Heart left ventricle (tissue), 16 donors: ENCODE results near the gene C3orf52. TPM values are rescaled to one million over a fixed set of nuclear protein-coding genes. Genes with fewer than 3 reads are reported as not detected.

Experiments used
- ATAC-seq, 4 donors: fragments of 200-7000 bp; cut with Tn5 transposase; one replicate each; pipeline ENCODE4 v1.9.1; 2020 to 2022; ENCODE audit warnings: moderate library complexity in 4 of 4, mild to moderate bottlenecking in 3 of 4, moderate number of reproducible peaks in 1 of 4
- DNase-seq, 5 donors: peaks; one replicate each; pipeline ENCODE4 v3.0.0-alpha.2; 2020
- H3K27ac ChIP-seq, 12 donors: fragments of 200-600 bp; sonication (generic) in 4 of 12; one replicate each; pipeline versions ENCODE4 v1.5.0 to v1.8.0; 2016 to 2022; ENCODE audit warnings: mild to moderate bottlenecking in 2 of 12
- H3K27me3 ChIP-seq, 9 donors: fragments of 200-600 bp; sonication (generic) in 2 of 9; one replicate each; pipeline versions ENCODE4 v1.5.1 to v1.8.0; 2016 to 2022; ENCODE audit warnings: mild to moderate bottlenecking in 3 of 9
- H3K36me3 ChIP-seq, 9 donors: fragments of 200-600 bp; sonication (generic) in 2 of 9; one replicate each; pipeline versions ENCODE4 v1.5.0 to v1.8.0; 2018 to 2022; ENCODE audit warnings: mild to moderate bottlenecking in 2 of 9
- H3K4me1 ChIP-seq, 12 donors: fragments of 200-600 bp; sonication (generic) in 4 of 12; one replicate each; pipeline versions ENCODE4 v1.5.0 to v1.8.0; 2016 to 2022; ENCODE audit warnings: mild to moderate bottlenecking in 3 of 12
- H3K4me3 ChIP-seq, 12 donors: fragments of 200-600 bp; sonication (generic) in 4 of 12; one replicate each; pipeline versions ENCODE4 v1.5.0 to v1.8.0; 2017 to 2022; ENCODE audit warnings: mild to moderate bottlenecking in 9 of 12, moderate library complexity in 4 of 12
- H3K9me3 ChIP-seq, 12 donors: fragments of 200-600 bp; sonication (generic) in 4 of 12; one replicate each; pipeline versions ENCODE4 v1.5.0 to v1.8.0; 2016 to 2022; ENCODE audit warnings: mild to moderate bottlenecking in 1 of 12
- POLR2A ChIP-seq, 2 donors: fragments of 450-650 bp; IDR thresholded peaks; one replicate each; pipeline ENCODE4 v1.6.1; 2017; ENCODE audit warnings: antibody characterized with exemption in 2 of 2, mild to moderate bottlenecking in 2 of 2, moderate library complexity in 2 of 2
- WGBS, 4 donors: extraction: QIAGEN DNeasy Blood & Tissue Kit in 2 of 4; methylation state at CpG; one replicate each; pipeline versions ENCODE4 v1.1.5 to v1.1.7; 2013 to 2018; 5-methylcytosine and 5-hydroxymethylcytosine counted together
- intact Hi-C, 10 donors: fragments of 100-400 bp; cut with DNase I; formaldehyde crosslinking; loops; one replicate each; pipeline versions ENCODE4 v1.11.1 to v1.14.2; 2022
- polyA plus RNA-seq, 2 donors: library from polyadenylated mRNA; stranded (reverse); fragments of 200-250 nt; gene quantifications; one replicate each; pipeline ENCODE4 v1.2.3, GENCODE V29; 2013
- total RNA-seq, 9 donors: library from RNA; depleted of rRNA in 2 of 9; stranded (reverse); fragments of >200 nt in 2 of 9; fragmentation: NEBNext Ultra II Directional in 3 of 9; extraction: Animal tissue kit (Norgen Biotek cat#: 25700) in 3 of 9; gene quantifications; one replicate each; pipeline versions ENCODE4 v1.1.0 to v1.2.4, GENCODE V29; 2016 to 2023
- TF ChIP-seq, protein P1 (sequence below), 12 donors: fragments of 200-600 bp; sonication (generic) in 4 of 12; IDR thresholded peaks; one replicate each; pipeline versions ENCODE4 v1.5.0 to v1.8.0; 2018 to 2022; ENCODE audit warnings: antibody characterized with exemption in 12 of 12, mild to moderate bottlenecking in 5 of 12
- donor health status: ischemic (EF 13 %, LVEDD 7.1; RV severe dilation, severe dysfunction).
- donor health status: healthy with polysubstance abuse.
- donor health status: DM: no; HTN: yes; CAD: no.
- donor health status: DM: no; HTN: no; CAD: no.
- donor health status: ischemic (EF 25% LVEDD 6.9; RV normal size, moderate dysfunction).
- donor health status: ischemic (EF 25% LVEDD 5.7; RV mildly dilated, moderate dysfunction).
- donor health status: healthy.
- donor health status: DM: yes; HTN: yes; CAD: no.
- donor health status: ischemic (EF 35%, LVEDD 5.7; RV mildly dilated, moderate dysfunction).
- donor health status: nonischemic (EF 11% LVEDD 7.7; RV severe dilation, severe dysfunction).
- donor health status: DM: yes; HTN: yes; CAD: no.
- donor health status: PGD.
- donor health status: ischemic (EF 29% LVEDD 5.4; RV normal size, mild dysfunction).
- donor health status: nonischemic (EF 23%, LVEDD 6.1; RV moderate dilation, normal function).

C3orf52 gene
- total and polyA plus RNA-seq, 11 donors: 1.4 to 9.6 (median 4.9) TPM

DNA sequence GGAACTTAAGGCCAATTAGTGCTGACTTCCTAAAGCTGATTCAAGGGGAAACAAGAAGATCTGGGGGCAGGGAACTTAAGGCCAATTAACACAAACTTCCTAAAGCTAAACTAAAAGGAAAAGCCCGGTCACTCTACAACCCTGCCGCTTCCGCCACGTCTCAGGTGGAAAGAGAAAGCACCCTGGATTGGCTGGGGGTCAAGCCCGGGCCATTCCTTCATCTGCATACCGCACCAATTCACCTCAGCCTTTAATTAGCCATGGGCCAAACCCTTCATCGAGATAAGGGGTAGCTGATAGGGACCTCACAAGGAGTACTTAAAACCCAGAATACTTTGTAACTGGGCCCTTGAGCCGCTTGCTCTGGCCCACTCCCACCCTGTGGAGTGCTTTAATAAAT lies 37.3 kb upstream of the C3orf52 start:
- TF ChIP-seq, protein P1, sequence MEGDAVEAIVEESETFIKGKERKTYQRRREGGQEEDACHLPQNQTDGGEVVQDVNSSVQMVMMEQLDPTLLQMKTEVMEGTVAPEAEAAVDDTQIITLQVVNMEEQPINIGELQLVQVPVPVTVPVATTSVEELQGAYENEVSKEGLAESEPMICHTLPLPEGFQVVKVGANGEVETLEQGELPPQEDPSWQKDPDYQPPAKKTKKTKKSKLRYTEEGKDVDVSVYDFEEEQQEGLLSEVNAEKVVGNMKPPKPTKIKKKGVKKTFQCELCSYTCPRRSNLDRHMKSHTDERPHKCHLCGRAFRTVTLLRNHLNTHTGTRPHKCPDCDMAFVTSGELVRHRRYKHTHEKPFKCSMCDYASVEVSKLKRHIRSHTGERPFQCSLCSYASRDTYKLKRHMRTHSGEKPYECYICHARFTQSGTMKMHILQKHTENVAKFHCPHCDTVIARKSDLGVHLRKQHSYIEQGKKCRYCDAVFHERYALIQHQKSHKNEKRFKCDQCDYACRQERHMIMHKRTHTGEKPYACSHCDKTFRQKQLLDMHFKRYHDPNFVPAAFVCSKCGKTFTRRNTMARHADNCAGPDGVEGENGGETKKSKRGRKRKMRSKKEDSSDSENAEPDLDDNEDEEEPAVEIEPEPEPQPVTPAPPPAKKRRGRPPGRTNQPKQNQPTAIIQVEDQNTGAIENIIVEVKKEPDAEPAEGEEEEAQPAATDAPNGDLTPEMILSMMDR (IDR thresholded peaks at IDR 0.05): no peak
- TF ChIP-seq POLR2A (IDR thresholded peaks at IDR 0.05): no peak
- Histone ChIP-seq H3K4me3 (no peak overlapping the region), H3K27ac (no peak overlapping the region), H3K36me3 (no peaks in the 10 kb centered on the region), H3K4me1 (peaks cover 0 to 2% (median 0%) of the 10 kb centered on the region in 12 donors), H3K27me3 (peaks cover 0 to 2% (median 0%) of the 10 kb centered on the region in 9 donors), H3K9me3 (no peaks in the 10 kb centered on the region)
- 68 to 73% (median 68%) methylated on average over 8 of the region's 8 CpGs for WGBS, 4 donors
- intact Hi-C loops: loop anchor here in 2 of 10 donors (10.0 kb wide), 1 partner anchor 384 kb away; no protein-coding TSS in a partner anchor
- ATAC-seq (no peak), DNase-seq (no peak)

GRCh38 chr3:112053229-112053628 lies 33.0 kb upstream of the C3orf52 start:
- no peaks in the 10 kb centered on the region for H3K9me3 ChIP-seq
- H3K4me1 ChIP-seq: no peaks in the 10 kb centered on the region
- WGBS, 4 donors: 28 to 41% (median 35%) methylated on average over 1 of the region's 1 CpG
- no peak overlapping the region for H3K27ac ChIP-seq
- peaks cover 0 to 2% (median 0%) of the 10 kb centered on the region in 9 donors for H3K27me3 ChIP-seq
- no peak overlapping the region for H3K4me3 ChIP-seq
- DNase-seq (no peak), ATAC-seq (no peak)
- H3K36me3 ChIP-seq: no peaks in the 10 kb centered on the region
- TF ChIP-seq POLR2A (IDR thresholded peaks at IDR 0.05): no peak
- TF ChIP-seq, protein P1 (IDR thresholded peaks at IDR 0.05): no peak
- intact Hi-C loops: no loop called here

DNA sequence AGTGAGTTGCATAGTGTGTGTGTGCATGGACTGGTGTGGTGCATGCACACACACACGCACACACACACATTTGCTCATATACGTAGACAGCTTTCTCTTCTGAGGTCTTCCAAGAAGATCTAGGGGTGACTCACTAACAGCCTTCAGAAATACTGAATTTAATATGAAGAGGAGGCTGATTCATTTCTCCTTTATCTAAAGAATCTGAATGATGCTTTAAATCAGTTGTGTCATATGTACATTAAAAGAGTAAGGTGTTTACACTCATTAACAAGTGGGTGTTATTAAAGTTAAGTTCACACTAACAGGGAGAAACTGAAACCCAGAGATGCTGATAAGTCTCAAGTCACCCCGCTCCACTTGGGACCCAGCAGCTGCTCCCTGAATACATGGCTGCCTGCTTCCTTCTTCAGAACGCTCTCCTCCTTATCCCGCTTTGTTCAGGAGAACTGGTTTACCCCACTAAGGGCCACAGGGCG lies 29.7 kb upstream of the C3orf52 start:
- H3K9me3 ChIP-seq: no peaks in the 10 kb centered on the region
- 86 to 92% (median 89%) methylated on average over 6 of the region's 6 CpGs for WGBS, 4 donors
- H3K4me1 ChIP-seq: no peaks in the 10 kb centered on the region
- ATAC-seq: no peak
- peaks cover 0 to 2% (median 0%) of the 10 kb centered on the region in 9 donors for H3K27me3 ChIP-seq
- H3K4me3 ChIP-seq: no peak overlapping the region
- intact Hi-C loops: no loop called here
- no peak for TF ChIP-seq POLR2A (IDR thresholded peaks at IDR 0.05)
- TF ChIP-seq, protein P1 (IDR thresholded peaks at IDR 0.05): no peak
- DNase-seq: no peak
- H3K27ac ChIP-seq: no peak overlapping the region
- H3K36me3 ChIP-seq: no peaks in the 10 kb centered on the region

DNA sequence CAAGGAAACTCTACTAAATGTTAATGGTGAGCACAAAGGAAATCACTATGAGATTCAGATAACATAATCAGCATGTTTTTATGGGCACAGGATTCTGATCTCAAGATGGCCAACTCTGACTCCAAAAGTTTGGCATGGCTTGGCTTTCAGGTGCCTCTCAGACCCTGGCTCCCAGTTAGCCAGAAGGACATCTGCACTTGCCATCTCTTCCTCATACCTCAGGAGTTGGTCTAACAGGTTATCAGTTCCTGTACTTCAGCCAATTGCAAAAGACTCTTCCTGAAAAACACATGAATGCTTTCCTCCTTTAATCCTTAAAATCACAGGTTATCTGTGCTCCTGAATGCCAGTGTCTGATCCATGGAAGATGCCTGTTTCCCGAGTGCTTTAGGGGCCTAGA lies 26.7 kb upstream of the C3orf52 start:
- intact Hi-C loops: no loop called here
- Histone ChIP-seq H3K27ac (no peak overlapping the region), H3K36me3 (no peaks in the 10 kb centered on the region), H3K4me1 (no peaks in the 10 kb centered on the region), H3K4me3 (no peak overlapping the region), H3K9me3 (no peaks in the 10 kb centered on the region), H3K27me3 (no peaks in the 10 kb centered on the region)
- TF ChIP-seq POLR2A (IDR thresholded peaks at IDR 0.05): no peak
- TF ChIP-seq, protein P1 (IDR thresholded peaks at IDR 0.05): no peak
- ATAC-seq: no peak
- WGBS, 4 donors: 73 to 93% (median 84%) methylated on average over 1 of the region's 1 CpG
- no peak for DNase-seq
